GM18517 (cell line): ENCODE results near the gene CRYBA4.

ENCODE experiments used
- ATAC-seq: cut with Tn5 transposase; IDR thresholded peaks from one replicate; pipeline ENCODE4 v1.9.1; 2021; ENCODE audit warnings: mild to moderate bottlenecking, moderate library complexity; ENCODE audit not compliant: unreplicated experiment

The CRYBA4 gene

GRCh38 chr22:26620197-26620596, 1.6 kb upstream of the CRYBA4 start:
- no peak for ATAC-seq

DNA sequence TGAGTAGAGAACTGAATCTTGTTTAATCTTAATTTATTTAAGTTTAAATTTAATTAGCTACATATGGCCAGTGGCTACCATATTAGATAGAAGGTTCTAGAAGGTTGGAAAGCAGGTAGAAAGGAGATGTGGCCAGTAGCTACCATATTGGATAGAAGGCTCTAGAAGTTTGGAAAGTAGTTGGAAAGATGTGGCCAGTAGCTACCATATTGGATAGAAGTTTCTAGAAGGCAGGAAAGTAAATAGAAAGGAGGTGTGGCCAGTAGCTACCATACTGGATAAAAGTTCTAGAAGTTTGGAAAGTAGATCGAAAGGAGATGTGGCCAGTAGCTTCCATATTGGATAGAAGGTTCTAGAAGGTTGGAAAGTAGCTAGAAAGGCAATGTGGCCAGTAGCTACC, 2.2 kb downstream of the CRYBA4 start:
- ATAC-seq = no peak

DNA sequence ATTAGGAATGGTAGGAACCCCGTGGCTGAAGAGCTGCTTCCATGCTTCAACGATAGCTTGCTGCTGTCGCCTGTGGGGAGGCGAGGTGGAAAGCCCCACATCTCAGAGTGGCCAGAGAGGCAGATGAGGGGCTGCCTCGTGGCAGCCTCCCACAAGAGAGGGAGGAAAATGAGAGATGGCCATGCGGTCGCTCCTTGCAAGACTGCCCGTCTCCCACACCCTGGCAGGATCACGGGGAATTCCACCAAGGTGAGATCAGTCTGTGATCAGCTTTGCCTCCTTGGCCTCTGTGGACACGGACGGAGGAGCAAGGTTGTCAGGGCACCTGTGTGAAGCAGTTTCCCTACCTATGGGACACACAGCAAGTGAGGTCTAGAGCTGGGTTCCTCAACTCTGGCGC, 3.0 kb downstream of the CRYBA4 start:
- ATAC-seq = no peak

DNA sequence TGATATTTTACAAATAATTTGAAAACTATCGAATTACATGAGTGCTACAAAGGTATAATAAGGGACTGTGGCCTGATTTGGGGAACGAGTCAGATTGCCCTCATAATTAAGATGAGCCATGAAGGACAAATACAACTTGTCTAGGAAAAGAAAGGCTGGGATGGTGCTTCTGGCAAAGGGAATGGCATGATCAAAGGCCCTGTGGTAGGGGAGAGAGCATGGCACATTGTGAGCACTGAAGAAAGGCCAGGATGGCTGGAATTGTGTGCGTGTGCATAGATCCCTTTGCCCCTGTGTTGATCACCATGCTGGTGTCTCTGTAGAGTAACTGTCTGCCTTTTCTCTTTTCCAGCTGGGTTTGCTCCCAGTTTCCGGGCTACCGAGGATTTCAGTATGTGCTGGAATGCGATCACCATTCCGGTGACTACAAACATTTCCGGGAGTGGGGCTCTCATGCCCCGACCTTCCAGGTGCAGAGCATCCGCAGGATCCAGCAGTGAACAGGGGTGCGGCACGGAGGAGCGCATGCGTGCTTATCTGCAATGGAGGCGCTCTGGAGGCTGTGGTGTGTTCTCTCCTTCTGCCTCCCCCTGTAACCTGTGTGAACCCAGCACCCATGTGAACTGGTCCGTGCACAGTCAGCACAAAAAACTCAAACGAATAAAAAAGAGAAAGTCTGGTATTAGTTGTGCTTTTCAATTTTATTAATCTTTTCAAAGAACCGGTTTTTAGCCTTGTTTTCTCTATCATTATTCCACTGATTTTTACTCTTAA, 8.4 kb downstream of the CRYBA4 start:
- no peak for ATAC-seq

- ATAC-seq = no peak
These were observed 9.5 kb downstream of the CRYBA4 start for GRCh38 chr22:26631282-26631681.

DNA sequence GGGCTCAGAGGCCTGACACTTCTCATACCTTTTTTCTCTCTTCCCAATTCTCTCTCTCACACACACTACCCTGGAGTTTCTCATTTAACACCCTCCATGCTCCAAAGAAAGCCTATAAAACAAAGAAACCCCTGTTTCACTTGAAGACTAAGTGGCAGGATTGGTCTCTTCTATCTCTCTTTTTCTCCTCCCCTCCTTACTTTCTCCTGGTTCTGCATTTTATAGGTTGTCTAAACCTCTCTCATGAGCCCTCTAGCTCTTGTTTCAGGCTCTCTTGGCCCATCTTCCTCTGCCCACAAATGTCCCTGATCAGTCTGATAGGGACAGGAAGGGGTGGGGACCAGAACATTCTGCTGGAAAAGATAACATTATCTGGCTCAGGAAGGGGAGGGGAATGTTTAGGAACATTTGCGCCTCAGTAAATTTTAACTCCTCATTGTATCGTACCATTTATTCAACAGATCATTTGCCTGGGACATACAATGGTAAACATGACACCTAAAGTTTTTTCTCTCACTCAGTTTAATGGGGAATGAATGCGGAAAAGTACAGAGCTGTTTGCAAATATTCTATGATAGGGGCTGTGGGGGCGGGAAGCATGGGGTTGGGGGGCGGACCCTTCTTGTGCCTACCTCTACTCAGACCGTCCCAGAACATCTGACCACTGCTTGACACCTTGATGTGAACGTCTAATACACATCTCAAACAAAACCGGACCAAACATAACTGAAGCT, 10.8 kb downstream of the CRYBA4 start:
- ATAC-seq = no peak

DNA sequence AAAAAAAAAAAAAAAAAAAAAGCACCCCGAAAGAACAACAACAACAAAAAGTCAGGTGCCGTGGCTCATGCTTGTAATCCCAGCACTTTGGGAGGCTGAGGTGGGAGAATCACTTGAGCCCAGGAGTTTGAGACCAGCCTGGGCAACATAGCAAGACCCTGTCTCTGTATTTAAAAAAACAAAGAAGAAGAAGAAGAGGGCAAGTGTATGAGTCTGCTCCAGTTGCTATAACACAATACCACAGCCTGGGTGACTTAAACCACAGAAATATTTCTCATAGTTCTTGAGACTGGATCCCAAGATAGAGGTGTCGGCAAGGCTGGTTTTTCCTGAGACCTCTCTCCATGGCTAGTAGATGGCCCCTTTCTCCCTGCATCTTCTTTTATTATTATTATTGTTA, 12.4 kb downstream of the CRYBA4 start:
- no peak for ATAC-seq

GRCh38 chr22:26635117-26635516, 13.4 kb downstream of the CRYBA4 start:
- no peak for ATAC-seq

GRCh38 chr22:26636296-26636695, 14.5 kb downstream of the CRYBA4 start:
- no peak for ATAC-seq

- ATAC-seq = no peak
These were observed 21.0 kb downstream of the CRYBA4 start for GRCh38 chr22:26642465-26643417.

DNA sequence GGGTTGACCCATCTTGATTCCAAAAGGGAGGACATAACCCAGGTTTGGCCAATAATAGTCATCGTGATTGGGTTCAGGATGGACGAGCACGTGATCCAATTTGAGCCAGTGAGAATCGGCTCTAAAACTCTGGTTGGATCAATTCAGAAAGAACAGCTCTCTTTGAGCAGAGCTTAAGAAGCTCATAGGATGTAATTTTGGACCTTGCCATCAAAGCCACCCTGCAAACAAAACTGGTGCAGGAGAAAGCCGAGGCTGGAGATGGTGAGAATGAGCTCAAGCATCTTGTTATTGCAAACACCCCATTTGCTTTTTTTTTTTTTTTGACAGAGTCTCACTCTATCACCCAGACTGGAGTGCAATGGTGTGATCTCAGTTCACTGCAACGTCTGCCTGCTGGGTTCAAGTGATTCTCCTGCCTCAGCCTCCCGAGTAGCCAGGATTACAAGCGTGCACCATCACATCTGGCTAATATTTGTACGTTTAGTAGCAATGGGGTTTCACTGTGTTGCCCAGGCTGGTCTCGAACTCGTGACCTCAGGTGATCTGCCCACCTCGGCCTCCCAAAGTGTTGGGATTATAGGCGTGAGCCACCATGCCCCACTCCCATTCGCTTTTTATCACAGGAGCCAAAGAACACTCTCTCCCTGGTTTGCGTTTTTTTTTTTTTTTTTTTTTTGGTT, 21.8 kb downstream of the CRYBA4 start:
- ATAC-seq = no peak

- ATAC-seq = no peak
These were observed 24.4 kb downstream of the CRYBA4 start for GRCh38 chr22:26646158-26646557.

DNA sequence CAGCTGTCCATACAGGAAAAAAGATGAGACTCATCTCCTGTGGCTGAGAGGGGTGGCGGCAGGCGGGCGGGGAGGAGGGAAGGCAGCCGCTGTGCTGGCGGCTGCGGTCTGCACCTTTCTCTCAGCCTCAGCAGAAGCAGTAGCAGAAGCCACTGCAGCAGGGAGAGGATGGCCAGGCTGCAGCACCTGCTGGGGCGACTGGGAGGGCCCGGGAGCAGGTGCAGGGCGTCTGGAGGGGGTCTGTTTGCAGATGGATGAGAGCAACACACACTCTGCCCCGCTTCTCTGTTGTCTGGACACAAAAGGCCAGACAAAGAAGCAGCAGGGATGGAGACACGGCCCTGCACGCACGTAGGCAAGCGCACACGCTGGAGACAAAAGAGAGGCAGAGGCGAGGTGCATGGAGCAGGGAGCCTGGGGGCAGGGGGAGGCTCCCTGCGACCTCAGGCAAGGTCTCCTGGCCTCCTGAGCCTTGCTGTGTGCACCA, 26.3 kb downstream of the CRYBA4 start:
- no peak for ATAC-seq

- ATAC-seq = no peak
These were observed 27.0 kb downstream of the CRYBA4 start for GRCh38 chr22:26648528-26649388.

DNA sequence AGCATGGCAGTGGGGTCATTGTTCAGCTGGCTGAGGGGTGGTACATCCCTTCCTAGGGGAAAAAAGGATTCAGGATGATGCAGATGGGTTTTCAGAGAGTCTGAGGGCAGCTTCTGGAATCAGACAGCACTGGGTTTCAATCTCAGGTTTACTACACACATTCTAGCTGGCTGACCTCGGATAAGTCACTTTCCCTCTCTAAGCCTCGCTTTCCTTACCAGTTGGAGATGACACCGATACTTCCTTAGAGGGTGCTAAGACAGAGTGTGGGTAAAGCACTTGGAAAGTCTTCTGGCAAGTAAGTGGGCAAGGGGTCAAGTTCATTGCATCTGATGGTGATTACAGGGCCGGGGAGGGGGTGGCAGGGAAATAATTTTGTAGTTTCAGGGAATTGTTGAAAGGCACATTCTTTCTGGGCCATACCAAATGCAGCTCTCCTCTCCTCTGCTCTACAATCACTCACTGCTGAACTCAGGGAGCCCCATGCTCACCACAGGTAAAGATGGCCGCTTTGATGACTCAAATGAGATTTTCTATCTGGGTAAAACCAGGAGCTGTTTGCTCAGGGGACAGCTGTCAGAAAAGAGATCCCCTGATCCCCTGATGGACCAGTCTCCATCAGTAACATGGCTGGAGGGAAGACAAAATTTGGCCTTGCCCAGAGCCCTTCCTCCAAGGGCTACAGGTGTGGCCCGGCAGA, 29.1 kb downstream of the CRYBA4 start:
- ATAC-seq = no peak

DNA sequence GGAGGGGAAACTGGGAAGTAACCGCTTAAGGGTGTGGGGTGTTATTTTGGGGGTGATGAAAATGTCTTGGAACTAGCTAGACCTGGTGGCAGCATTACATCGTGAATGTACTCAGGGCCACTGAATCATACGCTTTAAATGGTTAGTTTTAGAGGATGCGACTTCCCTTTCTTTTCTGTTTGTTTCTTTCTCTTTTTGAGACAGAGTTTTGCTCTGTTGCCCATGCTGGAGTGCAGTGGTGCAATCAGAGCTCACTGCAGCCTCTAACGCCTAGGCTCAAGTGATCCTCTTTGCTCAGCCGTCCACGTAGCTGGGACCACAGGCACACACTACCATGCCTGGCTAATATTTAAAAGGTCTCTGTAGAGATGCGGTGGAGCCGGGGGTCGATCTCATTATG, 30.1 kb downstream of the CRYBA4 start:
- no peak for ATAC-seq

DNA sequence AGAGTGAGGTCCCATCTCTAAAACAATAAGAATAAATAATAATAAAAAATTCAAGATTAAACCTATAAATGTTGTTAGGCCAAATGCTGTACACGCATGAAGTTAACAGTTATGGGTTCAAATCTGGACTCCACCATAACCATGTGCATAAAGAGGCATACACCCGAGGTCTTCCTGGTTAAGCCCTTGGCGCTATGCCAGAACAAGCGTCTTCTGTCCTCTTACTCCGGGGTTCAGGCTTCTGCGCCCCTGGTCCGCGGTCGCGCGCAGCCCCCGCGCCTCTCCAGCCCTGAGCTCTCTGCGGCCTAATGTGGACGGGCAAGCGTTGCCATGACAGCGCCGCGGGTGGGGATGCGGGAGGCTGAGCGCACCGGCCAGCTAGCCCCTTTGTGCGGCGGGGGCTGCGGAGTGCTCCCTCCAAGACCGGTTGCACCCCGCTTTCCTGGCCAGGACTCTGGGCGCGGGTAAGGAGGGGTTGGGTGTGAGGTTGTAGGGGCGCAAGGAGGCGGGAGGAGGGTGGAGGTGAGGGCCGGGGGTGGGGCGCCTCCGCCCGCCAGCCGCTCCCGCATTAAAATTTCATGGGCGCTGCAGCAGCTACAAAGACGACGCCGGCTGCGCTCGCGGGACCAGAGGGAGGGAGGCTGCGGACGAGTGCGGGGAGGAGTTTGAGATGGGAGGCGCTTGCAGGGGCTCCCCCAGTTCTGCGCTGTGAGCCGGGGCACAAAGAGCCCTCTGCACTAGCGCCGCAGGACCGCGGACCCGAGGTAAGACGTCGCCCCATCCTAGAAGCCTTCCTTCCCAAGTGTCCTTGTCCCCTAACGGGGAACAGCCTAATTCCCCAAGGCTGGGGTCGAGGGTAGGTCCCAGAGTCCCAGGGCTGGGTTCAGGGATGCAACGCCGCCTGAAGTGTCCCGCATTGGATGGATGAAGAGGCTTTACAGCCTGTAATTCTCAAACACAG, 35.4 kb downstream of the CRYBA4 start, which contains the start of gene MIAT:
Gene MIAT (plus strand): TSS at position 698 of the 961 bp plus-strand sequence.
- no peak for ATAC-seq

- no peak for ATAC-seq
These were observed 36.4 kb downstream of the CRYBA4 start for GRCh38 chr22:26658161-26658560.
